Activated naive CD4-positive, alpha-beta T cell treated with anti-CD3 and anti-CD28 coated beads, Interleukin-2, amount 50 U/mL, for 72 hours (primary cell): ENCODE measurements around the gene CMC1. TPM values are rescaled to one million over a fixed set of nuclear protein-coding genes. Genes with fewer than 3 reads are reported as not detected.

Source experiments
- ATAC-seq, 2 donors: fragments of 150-1000 bp; cut with Tn5 transposase; 2 replicates each; pipeline ENCODE4 v1.10.0; 2021; ENCODE audit warnings: mild to moderate bottlenecking in 2 of 2, moderate library complexity in 2 of 2
- DNase-seq, 2 donors: peaks; one replicate each; pipeline ENCODE4 v3.0.0; 2021 to 2022; ENCODE audit warnings: low spot score in 2 of 2
- H3K27ac Mint-ChIP-seq, 2 donors: one replicate each; pipeline ENCODE4 v1.8.0; 2022; ENCODE audit warnings: mild to moderate bottlenecking in 2 of 2, mixed read lengths in 2 of 2
- H3K36me3 Mint-ChIP-seq, 2 donors: one replicate each; pipeline ENCODE4 v1.8.0; 2022; ENCODE audit warnings: mixed read lengths in 2 of 2
- H3K9me3 Mint-ChIP-seq, 2 donors: one replicate each; pipeline ENCODE4 v1.8.0; 2022; ENCODE audit warnings: mixed read lengths in 2 of 2
- total RNA-seq, 2 donors: library from RNA; stranded (reverse); gene quantifications; one replicate each; pipeline ENCODE4 v1.2.3, GENCODE V29; 2022

CMC1 gene
- total RNA-seq, 2 donors from 2014 or later: 20.7 to 26.8 TPM

DNA sequence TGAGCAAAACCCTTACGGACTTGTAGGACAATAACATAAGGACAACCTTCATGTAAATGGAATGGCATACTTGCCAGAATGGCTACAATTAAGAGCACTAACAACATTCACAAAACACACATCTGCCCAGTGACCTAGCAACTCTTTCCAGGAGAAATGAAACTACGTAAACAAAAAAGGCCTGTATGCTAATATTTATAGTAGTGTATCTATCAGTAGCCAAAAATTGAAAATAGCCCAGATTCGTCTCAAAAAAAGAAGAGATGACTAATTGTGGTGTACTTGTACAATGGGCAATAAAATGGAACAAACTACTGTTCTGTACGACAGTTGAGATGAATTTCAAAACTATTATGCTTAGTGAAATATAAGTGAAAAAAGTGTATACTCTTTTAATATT, 38.4 kb downstream of the CMC1 start:
- Mint-ChIP-seq H3K9me3 (no peaks in the 10 kb centered on the region), H3K27ac (no peak overlapping the region), H3K36me3 (peaks cover 6 to 15% of the 10 kb centered on the region in 2 donors)
- DNase-seq (no peak), ATAC-seq (no peak)

- no peak overlapping the region for H3K27ac Mint-ChIP-seq
- no peak for DNase-seq
- ATAC-seq: no peak
- H3K9me3 Mint-ChIP-seq: no peaks in the 10 kb centered on the region
- H3K36me3 Mint-ChIP-seq: peaks cover 0 to 7% of the 10 kb centered on the region in 2 donors
Observed at GRCh38 chr3:28280781-28281180, 39.4 kb downstream of the CMC1 start.

- no peak for ATAC-seq
- no peak for DNase-seq
- no peaks in the 10 kb centered on the region for H3K9me3 Mint-ChIP-seq
- no peaks in the 10 kb centered on the region for H3K36me3 Mint-ChIP-seq
- H3K27ac Mint-ChIP-seq: no peak overlapping the region
Observed at GRCh38 chr3:28286595-28286994, 45.2 kb downstream of the CMC1 start.

- DNase-seq: no peak
- H3K27ac Mint-ChIP-seq: no peak overlapping the region
- no peaks in the 10 kb centered on the region for H3K36me3 Mint-ChIP-seq
- no peaks in the 10 kb centered on the region for H3K9me3 Mint-ChIP-seq
- ATAC-seq: no peak
Observed at GRCh38 chr3:28287046-28287445, 45.6 kb downstream of the CMC1 start.

- no peak for ATAC-seq
- Mint-ChIP-seq H3K27ac (no peak overlapping the region), H3K36me3 (no peaks in the 10 kb centered on the region), H3K9me3 (no peaks in the 10 kb centered on the region)
- DNase-seq: no peak
Observed at GRCh38 chr3:28290863-28291300, 49.5 kb downstream of the CMC1 start.

DNA sequence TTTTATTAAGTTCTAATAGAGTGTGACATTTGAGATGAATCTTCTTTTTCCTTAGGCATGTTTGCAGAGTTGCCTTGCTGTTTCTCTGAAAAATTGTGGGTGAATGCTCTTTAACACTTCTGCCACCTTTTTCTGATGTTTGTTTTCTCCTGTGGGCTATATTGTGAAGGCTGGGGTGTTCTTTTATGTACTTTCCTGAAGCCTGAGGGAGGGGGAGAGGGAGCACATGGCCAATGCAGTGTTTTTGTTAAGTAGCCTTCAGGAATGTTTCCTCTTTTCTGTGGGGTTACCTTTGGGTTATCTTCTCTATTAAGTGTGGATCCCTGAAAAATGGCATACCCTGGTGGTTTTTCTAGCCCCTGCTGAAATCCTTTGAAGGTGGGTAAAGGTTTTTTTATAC, 50.2 kb downstream of the CMC1 start:
- no peak for DNase-seq
- H3K27ac Mint-ChIP-seq: no peak overlapping the region
- H3K9me3 Mint-ChIP-seq: no peaks in the 10 kb centered on the region
- no peak for ATAC-seq
- no peaks in the 10 kb centered on the region for H3K36me3 Mint-ChIP-seq

DNA sequence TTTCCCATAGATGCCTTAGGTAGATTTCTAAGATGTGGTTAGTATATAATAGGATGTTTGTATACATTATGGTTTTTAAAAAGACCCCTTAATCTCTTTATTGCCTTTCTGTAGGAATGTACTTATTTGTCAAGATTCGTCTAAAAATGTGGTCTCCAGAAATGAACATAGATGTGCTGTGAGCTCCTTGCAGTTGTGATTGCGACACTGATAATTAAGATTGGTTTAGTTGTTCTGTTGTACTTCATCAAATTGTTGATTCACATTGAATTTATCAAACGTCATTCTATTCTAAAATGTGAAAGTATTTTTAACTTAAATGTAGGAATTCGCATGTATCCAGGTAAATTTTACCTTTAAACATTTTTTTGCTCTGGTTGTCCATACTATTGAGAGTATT, 51.2 kb downstream of the CMC1 start:
- H3K27ac Mint-ChIP-seq: no peak overlapping the region
- DNase-seq (no peak), ATAC-seq (no peak)
- no peaks in the 10 kb centered on the region for H3K9me3 Mint-ChIP-seq
- peaks cover 0 to 6% of the 10 kb centered on the region in 2 donors for H3K36me3 Mint-ChIP-seq

- Mint-ChIP-seq H3K27ac (no peak overlapping the region), H3K9me3 (no peaks in the 10 kb centered on the region), H3K36me3 (peaks cover 0 to 6% of the 10 kb centered on the region in 2 donors)
- ATAC-seq (peak in 1 of 2 donors; percentile 61), DNase-seq (no peak)
Observed at GRCh38 chr3:28294667-28295413, 53.4 kb downstream of the CMC1 start.

DNA sequence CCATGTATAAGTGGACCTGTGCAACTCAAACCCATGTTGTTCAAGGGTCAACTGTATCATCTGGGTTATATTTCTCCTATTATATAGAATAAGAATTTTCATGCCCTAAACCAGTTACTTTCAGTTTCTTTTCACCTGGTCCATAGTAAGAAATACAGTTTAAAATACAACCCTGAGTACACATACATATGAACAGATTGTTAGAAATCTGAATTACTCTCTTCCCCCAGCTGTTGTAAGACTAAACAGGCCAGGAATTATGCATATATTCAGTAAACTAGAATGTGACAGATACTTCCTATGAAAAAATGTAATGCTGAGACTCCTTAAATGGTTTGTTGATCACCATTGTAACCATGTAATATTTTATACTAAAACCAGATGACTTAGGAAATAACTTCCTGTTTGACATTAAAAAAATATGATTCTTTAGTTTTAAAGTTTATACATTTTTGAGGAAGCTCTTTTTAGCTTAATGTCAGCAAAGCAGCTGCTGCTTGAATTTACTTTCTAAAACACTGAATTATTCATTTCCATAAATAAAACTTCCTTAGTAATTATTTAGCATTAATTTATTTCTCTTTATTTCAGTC, 54.6 kb downstream of the CMC1 start:
- no peak for ATAC-seq
- Mint-ChIP-seq H3K27ac (no peak overlapping the region), H3K36me3 (peaks cover 0 to 6% of the 10 kb centered on the region in 2 donors), H3K9me3 (no peaks in the 10 kb centered on the region)
- no peak for DNase-seq

DNA sequence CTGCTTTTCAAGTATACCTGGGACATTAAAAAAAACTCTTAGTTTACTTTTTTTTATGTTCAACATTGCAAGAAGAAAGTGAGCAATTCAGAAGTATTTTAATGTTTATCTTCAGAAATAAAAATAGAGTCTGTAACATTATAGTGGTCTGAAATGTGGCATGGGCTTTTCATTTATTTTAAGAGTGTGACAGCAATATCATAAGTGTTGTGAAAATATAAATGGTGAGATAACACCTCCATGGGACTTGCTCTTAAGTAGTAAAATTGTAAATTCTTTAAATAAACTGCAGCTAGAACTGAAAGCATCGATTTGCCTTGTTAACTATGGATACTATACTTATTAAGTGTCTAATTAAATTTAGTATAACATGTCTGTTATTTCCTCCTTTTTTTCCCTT, 58.3 kb downstream of the CMC1 start:
- Mint-ChIP-seq H3K36me3 (peaks cover 0 to 6% of the 10 kb centered on the region in 2 donors), H3K9me3 (no peaks in the 10 kb centered on the region), H3K27ac (no peak overlapping the region)
- DNase-seq (no peak), ATAC-seq (no peak)

- no peak overlapping the region for H3K27ac Mint-ChIP-seq
- ATAC-seq (no peak), DNase-seq (no peak)
- peaks cover 0 to 6% of the 10 kb centered on the region in 2 donors for H3K36me3 Mint-ChIP-seq
- H3K9me3 Mint-ChIP-seq: no peaks in the 10 kb centered on the region
Observed at GRCh38 chr3:28300345-28300962, 59.0 kb downstream of the CMC1 start.

- Mint-ChIP-seq H3K36me3 (peaks cover 0 to 5% of the 10 kb centered on the region in 2 donors), H3K9me3 (no peaks in the 10 kb centered on the region), H3K27ac (no peak overlapping the region)
- ATAC-seq (no peak), DNase-seq (no peak)
Observed at GRCh38 chr3:28301688-28302087, 60.3 kb downstream of the CMC1 start.

DNA sequence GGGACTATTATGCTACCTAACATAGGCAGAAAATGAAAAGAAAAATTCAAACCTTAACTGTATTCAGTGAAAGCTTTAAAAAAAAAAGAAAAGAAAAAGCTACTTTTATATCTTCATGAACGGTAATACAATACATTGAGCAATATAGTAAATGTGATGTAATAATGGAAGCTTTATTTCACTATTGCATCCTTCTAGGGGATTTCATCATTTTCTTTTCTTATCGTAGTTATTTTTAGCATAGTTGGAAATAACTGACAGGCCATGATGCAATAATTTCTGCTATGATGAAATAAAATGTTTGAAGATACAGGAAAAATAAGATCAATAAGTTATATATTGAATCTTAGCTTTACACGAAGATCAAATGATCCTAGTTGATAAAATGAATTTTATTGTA, 66.8 kb downstream of the CMC1 start:
- DNase-seq: no peak
- no peaks in the 10 kb centered on the region for H3K36me3 Mint-ChIP-seq
- H3K9me3 Mint-ChIP-seq: no peaks in the 10 kb centered on the region
- no peak for ATAC-seq
- no peak overlapping the region for H3K27ac Mint-ChIP-seq

DNA sequence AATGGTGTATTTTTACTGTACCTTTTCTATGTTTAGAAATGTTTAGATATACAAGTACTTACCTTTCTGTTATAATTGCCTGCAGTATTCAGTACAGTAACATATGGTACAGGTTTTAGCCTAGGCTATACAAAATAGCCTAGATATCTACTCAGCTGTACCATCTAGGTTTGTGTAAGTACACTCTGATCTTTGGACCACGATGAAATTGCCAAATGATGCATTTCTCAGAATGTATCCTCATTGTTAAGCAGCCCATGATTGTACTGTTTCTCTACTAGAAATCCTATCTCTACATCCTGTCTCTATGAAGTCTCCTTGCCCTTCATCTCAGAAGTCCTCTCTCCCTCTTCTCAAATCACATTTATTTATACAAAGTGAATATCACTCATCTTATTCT, 74.3 kb downstream of the CMC1 start:
- ATAC-seq: peak in 1 of 2 donors; percentile 38
- Mint-ChIP-seq H3K27ac (no peak overlapping the region), H3K36me3 (no peaks in the 10 kb centered on the region)

DNA sequence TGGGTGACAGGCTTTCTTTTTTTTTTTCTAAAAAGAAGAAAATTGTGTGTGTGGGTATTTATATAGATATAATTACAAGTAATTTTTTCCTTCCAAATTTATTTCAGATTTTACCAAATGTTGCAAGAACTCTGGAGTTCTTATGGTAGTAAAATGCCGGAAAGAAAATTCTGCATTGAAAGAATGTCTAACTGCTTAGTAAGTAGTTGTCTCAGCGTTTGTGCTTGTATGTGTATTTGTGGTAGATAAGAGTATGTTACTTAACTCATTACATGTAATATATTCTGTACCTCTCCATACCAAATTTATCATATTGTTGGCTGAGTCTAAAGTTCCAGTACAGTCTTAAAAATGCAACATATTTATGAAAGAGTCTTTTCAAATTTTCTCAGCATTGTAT, 74.8 kb downstream of the CMC1 start:
- Mint-ChIP-seq H3K27ac (no peak overlapping the region), H3K36me3 (no peaks in the 10 kb centered on the region), H3K9me3 (no peaks in the 10 kb centered on the region)
- DNase-seq: no peak
- no peak for ATAC-seq

More for the DNA sequence above, 74.3 kb downstream of the CMC1 start:
- H3K9me3 Mint-ChIP-seq: no peaks in the 10 kb centered on the region
- no peak for DNase-seq

GRCh38 chr3:28317438-28318022, 76.1 kb downstream of the CMC1 start:
- H3K27ac Mint-ChIP-seq: no peak overlapping the region
- no peaks in the 10 kb centered on the region for H3K9me3 Mint-ChIP-seq
- no peaks in the 10 kb centered on the region for H3K36me3 Mint-ChIP-seq
- DNase-seq (peak in 1 of 2 donors; percentile 25), ATAC-seq (peak; percentile 65 to 80)

- Mint-ChIP-seq H3K36me3 (peaks cover 6 to 10% of the 10 kb centered on the region in 2 donors), H3K9me3 (no peaks in the 10 kb centered on the region), H3K27ac (no peak overlapping the region)
- DNase-seq: no peak
- ATAC-seq: no peak
Observed at GRCh38 chr3:28320981-28321380, 79.6 kb downstream of the CMC1 start.
